ENCODE data around the gene TMEM271.
A peak's percentile ranks its signal among the peaks of the same experiment; 100 is the strongest.
"Not testable (repeated sequence)": the region's sequence is repeated elsewhere in the genome, so short reads cannot be mapped to it uniquely, and the experiment has no call there.

Gene TMEM271

DNA sequence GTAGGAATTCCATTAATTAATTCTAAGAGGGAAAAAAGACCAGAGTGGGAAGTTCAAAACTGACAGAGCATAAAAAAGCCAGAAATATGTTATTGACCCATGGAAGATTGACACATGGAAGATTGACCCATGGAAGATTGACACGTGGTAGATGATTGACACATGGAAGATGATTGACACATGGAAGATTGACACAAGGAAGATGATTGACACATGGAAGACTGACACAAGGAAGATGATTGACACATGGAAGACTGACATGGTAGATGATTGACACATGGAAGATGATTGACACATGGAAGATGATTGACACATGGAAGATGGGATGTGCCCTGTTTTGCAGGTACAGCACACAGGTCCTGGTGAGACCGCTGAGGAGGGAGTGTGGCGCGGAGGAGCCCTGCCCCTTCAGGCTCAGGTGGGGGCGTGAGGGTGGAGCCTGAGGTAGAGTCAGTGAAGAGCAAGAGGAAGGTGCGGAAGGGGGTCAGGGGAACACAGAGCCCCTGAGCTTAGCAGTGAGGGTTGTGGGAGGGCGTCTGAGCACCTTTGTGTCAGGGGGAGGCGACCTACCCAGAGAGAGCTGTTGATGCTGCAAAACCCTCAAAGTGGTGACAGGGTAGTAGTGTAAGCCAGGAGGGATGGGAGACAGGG is 33.4 kb upstream of the TMEM271 start:
- DNase-seq = no peak

DNA sequence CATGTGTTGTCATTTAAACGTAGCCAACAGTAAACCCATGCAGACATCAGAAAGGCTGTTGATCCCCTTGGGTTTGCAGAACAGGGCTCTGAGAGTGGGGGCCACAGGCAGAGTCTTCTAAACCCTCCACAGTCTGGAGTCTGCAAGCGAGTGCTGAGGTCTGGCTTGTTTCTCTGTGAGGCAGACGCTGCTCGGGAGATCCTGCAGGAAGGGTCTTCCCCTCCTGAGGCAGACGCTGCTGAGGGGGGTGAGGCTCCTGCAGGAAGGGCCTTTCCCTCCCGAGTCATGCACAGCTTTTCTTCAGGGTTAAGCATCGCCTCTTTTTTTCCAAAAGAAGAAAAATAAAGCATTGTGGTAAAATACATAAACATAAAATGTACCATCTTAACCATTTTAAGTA is 32.1 kb upstream of the TMEM271 start:
- no peak for DNase-seq

DNA sequence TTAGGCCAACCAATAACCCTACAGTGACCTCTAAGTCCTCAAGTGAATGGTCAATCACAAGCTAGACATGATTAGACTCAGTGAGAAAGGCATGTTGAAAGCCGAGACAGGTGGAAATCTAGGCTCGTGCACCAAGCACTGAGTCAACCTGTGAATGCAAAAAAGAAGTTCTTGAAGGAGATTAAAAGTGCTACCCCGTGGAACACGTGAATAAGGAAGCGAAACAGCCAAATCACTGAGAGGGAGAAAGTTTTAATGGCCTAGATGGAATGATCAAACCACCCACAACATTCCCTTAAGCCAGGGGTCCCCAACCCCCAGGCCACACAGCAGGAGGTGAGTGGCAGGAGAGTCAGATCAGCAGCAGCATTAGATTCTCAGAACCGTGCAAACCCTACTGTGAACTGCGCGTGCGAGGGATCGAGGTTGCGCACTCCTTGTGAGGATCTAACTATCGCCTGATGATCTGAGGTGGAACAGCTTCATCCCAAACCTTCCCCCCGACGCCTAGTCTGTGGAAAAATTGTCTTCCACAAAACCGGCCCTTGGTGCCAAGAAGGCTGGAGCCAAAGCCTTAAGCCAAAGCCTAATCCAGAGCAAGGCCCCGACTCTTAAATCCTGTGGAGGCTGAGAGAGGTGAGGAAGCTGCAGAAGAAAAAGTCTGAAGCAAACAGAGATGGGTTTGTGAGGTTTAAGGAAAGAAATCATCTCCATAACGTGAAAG is 29.8 kb upstream of the TMEM271 start:
- DNase-seq = no peak

DNA sequence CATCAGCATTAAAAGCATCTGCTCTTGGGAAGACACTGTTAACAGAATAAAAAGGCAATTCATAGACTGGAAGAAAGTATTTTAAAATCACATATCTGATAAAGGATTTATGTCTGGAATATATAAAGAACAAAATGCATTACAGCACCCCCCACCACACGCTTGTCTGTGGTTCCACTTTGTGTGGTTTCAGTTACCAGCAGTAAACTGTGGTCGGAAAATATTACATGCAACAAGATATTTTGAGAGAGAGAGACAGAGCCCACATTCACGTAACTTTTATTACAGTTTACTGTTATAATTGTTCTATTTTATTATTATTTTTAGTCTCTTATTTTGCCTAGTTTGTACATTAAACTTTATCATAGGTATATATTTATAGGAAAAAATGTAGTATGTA is 28.0 kb upstream of the TMEM271 start:
- DNase-seq = peak; percentile 14

DNA sequence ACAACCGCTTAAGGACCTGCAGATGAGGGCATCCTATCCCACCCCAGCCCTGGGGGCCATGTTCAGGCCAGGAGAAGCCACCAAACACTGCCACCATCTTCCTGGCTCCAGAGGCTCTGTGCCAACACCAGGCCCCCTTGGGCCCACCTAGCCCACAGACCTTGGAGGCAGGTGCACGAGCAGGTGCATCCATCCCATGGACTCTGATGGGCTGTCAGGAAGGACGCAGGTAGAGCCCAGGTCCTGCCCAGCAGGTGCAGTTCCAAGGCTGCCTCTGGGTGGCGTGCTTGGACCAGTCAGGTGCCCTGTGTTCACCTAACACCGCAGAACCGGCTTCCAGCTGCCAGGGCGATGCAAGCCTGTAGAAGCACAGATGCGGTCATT is 26.5 kb upstream of the TMEM271 start:
- peak; percentile 65 for DNase-seq

DNA sequence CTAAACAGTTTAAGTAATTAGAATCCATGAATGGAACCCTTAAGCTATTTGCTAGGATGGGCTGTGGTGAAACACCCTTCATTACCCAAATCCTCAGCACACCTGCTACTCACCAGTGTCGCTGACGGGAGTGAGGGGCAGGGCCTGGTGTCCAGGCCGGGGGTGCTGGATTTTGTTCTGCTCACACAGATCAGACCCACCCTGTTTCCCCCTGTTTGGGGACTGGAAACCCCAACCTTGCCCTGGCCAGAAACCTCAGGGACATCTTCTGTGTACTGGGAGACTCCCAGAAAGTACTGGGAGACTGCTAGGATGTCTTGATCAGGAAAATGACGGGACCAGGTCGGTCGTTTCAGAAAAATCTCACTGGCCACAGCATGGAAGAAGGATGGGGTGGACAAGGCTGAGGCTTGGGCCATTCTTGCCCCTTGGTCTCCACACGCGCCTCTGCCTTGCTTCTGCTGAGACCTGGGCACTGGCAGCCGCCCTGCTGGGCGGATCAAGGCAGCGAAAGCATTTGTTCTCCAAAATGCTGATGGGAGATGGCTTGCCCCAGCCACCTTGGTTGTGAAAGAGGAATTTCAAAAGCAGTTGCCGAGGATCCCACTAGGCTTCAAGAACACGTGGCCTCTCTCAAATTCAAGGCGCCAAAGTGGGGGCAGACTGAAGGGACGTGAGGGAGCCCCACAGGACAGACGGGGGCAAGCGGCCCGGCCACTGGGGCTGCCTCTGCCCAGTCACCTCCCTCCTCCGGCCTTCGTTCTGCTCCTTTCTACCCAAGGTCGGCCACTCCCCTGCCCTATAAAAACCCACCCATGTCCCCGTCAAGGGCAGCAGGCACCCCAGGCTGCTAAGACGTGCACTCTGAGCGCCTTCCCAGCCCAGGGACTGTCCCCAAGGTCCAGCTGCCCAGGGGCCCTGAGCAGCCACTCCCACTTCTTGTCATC is 25.8 kb upstream of the TMEM271 start:
- no peak for DNase-seq

DNA sequence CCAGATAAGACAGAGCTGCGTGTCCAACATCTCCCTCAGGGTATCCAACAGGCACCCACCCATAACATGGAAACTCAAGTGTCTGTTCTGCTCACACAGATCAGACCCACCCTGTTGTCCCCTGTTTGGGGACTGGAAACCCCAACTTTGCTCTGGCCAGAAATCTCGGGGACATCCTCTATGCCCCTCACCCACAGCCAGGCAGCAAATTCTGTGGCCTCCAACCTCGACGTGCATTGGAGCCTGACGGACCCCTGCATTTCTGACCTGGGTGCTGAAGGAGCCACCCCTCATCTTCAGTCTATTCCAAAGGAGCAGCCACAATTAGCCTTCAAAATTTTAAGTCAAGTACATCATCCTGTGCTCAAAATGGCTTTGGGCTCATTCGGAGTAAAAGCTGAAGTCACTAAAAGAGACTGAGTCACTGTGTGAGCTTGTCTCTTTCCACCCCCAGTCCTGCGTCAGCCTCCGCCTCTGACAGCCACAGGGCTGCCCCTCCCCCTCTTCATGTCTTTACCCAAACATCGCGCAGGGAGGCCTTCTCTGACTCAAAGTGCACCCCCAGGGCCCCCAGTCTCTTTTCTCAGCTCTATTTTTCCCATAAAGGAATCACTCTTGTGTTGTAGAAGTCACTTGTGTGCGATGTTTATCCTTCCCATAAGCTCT is 24.9 kb upstream of the TMEM271 start:
- DNase-seq = peak; percentile 60

DNA sequence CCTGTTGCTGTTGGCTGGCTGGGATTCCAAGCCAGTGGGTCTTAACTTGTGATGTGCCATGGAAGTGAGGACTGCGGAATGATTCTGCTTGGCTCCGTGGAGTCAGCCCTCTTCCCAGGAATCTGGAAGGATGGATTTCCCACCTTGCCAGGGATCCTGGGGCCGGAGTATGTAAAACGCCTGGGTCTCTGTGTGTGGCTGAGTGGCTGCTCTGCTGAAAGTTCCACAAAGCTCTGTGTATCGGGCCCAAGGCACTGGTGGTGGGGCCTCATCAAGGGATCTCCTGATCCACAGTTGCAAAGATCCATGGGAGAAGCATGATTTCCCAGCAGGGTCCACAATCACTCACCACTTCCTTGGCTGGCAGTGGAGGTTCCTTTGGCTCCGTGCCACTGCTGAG is 24.1 kb upstream of the TMEM271 start:
- no peak for DNase-seq

DNA sequence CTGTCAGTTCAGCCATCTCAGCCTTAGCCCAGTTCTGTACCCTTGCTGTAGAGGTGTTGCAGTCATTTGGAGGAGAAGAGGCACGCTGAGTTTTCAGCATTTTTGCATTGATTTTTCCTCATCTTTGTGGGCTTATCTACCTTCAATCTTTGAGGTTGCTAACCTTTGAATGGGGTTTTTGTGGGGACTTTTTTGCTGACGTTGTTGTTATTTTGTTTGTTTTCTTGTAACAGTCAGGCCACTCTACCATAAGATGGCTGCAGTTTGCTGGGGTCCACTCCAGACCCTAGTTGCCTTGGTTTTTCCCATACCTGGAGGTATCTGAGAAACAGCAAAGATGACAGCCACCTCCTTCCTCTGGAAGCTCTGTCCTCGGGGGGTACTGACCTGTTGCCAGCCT is 22.8 kb upstream of the TMEM271 start:
- no peak for DNase-seq

DNA sequence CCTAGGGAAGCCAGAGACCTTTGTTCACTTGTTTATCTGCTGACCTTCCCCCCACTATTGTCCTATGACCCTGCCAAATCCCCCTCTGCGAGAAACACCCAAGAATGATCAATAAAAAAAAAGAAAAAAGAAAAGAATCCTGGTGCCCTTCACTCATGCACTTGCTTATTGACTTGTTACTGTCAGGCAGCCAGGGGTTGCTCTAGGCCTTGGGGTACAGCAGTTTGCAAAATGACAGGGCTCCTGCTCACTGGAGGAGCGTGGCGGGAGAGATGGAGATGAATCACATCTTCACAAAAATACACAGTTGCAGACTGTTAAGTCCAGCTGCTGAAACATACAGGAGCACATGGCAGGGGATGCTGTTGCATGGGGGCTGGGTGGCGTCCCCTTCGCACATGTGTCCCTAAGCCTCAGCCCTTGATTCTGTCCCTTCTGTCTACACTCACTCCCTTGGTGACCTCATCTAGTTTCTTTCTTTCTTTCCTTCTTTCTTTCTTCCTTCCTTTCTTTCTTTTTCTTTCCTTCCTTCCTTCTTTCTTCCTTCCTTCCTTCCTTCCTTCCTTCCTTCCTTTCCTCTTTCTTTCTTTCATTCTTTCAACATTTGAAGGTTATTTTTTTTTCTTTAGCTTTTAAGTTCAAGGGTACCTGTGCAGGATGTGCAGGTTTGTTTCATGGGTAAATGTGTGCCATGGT is 16.9 kb upstream of the TMEM271 start:
- DNase-seq = no peak

DNA sequence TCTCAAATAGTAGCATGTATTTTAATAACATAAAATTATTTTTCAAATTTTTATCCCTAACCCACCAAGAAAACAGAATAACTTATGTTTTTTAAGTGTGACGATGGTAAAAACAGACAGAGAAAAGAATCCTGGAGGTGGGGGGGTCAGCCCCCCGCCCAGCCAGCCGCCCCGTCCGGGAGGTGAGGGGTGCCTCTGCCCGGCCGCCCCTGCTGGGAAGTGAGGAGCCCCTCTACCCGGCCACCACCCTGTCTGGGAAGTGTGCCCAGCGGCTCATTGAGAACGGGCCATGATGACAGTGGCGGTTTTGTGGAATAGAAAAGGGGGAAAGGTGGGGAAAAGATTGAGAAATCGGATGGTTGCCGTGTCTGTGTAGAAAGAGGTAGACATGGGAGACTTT is 16.1 kb upstream of the TMEM271 start:
- DNase-seq = not testable (repeated sequence)

DNA sequence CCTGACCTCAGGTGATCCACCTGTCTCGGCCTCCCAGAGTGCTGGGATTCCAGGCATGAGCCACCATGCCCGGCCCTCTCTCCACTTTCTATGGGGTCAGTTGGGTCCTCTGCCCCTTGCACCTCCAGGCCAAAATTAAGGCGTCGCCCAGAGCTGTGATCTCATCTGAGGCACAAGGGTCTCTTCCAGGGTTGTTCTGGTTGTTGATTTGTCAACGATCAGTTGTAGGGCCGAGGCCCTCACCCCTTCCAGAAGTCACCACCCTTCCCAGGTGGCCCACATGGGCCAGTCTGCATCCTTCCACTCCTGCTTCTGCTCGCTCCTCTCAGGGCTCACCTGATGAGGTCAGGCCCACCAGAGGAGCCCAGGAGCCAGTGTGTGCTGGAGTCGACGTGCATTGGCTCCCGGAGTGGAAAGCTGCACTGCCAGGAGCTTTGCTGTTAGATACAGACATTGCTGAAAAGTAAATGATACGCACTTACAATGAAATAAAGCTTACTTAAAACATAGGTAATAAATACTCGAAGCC is 14.3 kb upstream of the TMEM271 start:
- DNase-seq = no peak

DNA sequence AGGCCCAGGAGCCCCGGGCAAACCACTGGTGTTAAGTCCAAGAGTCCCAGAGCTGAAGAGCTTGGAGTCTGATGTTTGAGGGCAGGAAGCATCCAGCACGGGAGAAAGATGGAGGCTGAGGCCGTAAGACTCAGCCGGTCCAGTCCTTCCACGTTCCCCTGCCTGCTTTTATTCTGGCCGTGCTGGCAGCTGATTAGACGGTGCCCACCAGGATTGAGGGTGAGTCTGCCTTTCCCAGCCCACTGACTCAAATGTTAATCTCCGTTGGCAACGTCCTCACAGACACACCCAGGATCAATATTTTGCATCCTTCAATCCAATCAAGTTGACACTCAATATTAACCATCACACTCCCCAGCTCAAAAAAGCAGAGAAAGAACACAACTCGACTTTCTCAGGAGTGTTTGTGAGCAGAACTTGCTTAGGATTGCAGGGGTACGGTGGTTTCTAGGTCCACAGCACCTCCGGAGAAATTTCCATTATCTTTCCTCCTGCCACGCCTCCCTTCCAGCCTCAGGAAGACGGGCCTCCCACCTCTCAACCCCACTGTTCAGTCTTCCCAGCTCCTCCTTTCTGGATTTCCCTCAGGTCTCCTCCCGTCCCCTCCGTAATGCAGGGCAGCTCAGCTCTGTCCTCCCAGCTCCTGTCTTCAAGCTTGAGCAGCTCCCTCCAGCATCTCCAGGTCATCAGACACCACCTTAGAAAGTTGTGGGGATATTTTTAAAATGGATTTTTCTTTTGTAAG is 13.3 kb upstream of the TMEM271 start:
- no peak for DNase-seq

DNA sequence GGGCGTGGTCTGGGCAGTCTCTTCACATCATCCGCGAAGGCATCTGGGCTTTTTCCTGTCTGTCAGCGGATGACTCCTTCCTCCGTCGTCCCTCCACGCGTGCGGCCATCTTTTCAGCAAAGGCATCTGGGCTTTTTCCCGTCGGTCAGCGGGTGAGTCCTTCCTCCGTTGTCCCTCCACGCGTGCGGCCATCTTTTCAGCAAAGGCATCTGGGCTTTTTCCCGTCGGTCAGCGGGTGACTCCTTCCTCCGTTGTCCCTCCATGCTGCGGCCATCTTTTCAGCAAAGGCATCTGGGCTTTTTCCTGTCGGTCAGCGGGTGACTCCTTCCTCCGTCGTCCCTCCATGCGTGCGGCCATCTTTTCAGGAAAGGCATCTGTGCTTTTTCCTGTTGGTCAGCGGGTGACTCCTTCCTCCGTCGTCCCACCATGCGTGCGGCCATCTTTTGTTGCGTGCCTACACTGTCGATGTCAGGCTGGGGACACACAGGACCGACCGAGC is 12.3 kb upstream of the TMEM271 start:
- no peak for DNase-seq

DNA sequence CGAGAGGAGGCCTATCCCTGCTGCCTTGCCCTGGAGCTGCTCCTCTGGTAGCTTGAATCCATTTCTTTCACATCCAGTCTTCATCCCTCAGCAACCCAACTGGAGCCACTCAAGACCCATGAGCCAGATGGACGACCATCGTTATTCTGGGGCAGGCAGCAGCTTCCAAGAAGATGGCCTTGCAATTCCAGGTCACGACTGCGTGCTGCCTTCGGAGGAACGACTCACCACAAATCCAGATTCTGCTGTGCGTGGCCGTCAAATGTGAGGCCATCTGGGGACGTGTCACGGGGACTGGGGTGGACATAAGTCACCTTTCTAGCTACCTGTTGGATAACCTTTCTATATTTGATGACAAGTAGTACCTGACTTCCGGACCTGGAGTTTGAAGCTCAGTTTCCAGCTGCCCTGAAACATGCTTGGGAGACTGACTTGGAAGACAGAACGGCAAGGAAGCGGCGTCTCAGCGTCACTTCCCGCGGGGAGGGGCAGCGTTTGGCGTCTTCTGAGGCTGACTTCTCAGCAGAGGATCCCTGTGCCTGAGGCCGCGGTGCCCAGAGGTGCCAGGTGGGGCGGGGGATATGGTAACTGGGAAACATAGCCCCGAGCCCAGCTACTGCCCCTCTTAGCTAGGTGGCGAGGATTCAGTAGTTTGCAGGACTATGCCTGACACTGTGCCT is 11.7 kb upstream of the TMEM271 start:
- DNase-seq = no peak

DNA sequence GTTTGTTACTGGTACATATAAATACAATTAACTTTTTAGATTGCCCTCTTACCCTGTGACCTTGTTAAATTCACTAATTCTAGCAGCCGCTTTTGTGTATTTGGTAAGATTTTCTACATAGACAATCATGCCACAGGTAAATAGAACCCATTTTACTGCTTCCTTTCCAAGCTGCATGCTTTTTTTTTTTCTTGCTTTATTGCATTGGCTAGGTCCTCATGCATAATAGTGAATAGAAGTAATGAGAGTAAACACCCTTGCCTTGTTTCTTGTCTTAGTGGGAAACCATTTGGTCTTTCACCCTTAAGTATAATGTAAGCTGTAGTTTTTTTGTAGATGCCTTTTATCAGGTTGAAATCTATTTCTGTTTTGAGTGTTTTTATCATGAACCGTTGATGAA is 7.7 kb upstream of the TMEM271 start:
- DNase-seq = no peak

DNA sequence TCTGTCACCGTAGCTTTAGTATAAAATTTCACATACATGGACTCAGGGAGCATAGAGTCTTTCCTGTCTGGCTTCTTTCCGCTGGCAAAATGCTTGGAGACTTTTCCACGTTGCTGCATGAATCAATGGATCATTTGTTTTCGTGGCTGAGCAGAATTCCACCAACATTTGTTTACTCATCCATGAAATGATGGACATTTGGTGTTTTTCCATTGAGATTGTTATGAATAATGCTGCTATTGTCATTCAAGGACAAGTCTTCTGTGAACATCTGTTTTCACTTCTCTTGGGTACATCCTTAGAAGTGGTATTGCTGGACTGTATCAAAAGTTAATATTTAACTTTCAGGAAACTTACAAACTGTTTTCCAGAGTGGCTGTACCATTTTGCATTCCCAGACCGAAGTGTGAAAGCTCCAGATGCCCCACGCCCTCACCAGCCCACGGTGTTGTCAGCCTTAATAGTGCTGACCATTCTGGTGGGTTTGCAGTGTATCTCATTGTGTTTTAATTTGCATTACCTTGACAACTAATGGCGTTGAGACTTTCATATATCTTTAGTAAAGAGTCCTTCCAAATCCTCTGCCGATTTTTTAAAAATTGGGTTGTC is 5.8 kb upstream of the TMEM271 start:
- no peak for DNase-seq

DNA sequence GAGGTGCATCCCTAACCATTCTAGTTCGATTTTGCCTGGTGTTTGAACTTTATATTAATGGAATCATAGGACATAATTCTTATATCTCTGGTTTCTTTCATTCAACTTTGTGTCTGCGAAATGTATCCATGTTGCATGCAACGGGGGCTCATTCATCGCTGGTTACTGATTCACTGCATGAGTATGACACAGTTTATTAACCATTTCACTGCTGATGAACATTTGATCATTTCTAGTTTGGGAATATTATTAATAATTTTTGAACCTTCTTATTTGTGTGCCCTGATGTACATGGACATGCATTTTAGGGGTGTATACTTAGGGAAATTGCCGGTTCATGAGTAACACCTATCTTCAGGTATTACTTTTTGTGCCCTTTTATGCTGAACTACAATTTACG is 5.1 kb upstream of the TMEM271 start:
- no peak for DNase-seq

DNA sequence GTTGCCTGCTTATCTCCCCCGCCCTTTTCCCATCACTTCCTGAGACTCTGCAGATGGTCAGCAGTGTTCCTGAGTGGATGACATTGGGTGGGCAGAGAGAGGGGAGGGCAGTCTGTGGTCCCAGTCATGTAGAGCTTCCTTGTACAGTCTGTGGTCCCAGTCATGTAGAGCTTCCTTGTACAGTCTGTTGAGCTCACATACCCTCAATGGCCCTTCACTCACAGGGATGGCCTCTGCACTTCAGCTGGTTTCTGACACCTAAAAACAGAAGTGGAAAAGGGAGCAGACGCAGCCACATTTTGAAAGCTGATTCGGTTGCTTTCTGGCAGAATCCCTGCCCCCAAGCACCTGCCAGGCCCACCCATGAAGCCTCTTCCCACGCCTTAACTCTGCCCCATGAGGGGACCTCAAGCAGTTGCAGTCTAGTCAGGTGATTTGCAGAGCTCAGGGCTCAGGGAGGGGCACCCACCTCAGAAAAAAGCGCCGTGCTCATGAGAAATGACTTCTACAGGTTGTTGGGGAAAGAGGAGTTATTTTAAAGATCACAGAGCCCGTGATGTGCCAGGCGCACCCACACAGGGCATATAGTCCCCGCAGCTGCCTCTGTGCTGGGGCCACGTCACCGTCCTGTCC is 3.6 kb upstream of the TMEM271 start:
- no peak for DNase-seq

Data from stimulated activated CD4-positive, alpha-beta T cell treated with anti-CD3 and anti-CD28 coated beads, Interleukin-4, amount 100 ng/mL, for 24 hours (primary cell).